CD4-positive, alpha-beta T cell treated with Interleukin-4 for 4 hours (primary cell): ENCODE measurements around the gene HCFC2.
"Not testable (repeated sequence)": the region's sequence is repeated elsewhere in the genome, so short reads cannot be mapped to it uniquely, and the experiment has no call there.

ENCODE experiments used
- DNase-seq: peaks from one replicate; pipeline ENCODE4 v3.0.0-alpha.2; 2020

Gene HCFC2

DNA sequence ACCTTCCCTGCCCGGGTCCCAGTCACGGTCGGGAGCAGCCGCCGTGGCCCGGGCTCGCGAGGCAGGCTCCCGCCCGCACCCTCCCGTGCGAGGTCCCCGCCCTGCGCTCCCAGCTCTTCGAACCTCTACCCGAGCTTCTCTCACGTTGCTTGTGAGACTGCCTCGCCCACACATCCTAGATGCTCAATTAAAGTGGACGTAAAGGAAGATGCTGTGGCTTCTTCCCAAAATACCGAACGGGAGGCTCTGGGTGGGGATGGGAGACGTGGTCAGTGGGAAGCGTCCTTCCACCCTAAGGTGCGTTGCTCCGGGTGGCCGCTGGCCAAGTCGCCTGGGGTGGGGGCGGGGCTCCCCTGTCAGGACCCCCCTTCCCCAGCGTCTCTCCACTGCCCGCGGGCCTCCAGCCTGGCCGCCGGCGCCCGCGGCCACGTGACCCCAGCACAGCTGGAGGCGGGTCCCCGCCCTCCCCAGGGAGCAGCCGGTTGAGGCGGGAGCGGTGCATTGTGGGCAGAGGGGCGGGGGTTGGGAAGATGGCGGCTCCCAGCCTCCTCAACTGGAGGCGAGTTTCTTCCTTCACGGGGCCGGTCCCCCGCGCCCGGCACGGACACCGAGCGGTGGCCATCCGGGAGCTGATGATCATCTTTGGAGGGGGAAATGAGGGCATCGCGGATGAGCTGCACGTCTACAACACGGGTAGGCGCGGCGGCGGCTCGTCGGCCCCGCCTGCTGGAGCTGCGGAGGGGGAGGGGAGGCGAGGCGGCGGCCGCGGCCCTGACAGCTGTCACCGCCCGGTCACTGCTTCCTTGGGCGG, at the start of gene HCFC2:
Gene HCFC2 (plus strand): TSS at position 501 of the 811 bp plus-strand sequence. CDS start 30 bp downstream, at position 531.
- peak; percentile 82 for DNase-seq

- not testable (repeated sequence) for DNase-seq
Measured at GRCh38 chr12:104021862-104022261, 42.5 kb upstream of the HCFC2 start.

GRCh38 chr12:104022786-104023185, 41.5 kb upstream of the HCFC2 start:
- no peak for DNase-seq

DNA sequence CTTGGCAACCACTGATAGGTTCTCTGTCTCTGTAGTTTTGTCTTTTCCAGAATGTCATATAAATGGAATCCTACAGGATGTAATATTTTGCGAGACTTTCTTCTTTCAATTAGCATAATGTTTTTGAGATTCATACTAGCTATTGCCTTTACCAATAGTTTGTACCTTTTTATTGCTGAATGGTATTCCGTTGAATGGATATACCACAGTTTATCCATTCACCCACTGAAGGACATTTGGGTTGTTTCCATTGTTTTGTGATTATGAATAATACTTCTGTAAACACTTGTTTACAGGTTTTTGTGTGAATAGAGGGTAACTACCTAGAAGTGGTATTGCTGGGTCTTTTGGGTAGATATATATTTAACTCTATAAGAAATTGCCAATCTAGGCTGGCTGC, 40.6 kb upstream of the HCFC2 start:
- no peak for DNase-seq

DNA sequence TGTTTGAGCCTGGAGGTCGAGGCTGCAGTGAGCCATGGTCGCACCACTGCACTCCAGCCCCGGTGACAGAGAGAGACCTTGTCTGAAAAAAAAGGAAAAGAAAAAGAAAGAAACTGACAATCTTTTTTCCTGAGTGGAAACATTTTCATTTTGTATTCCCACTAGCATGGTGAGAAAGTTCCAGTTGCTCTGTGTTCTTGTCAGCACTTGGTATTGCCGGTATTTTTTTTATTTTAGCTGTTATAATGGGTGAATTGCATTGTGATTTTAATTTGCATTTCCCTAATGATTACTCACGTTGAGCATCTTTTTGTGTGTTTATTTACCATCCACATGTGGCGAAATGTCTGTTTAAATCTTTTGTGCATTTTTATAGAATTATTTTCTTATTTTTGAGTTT, 40.0 kb upstream of the HCFC2 start:
- DNase-seq, result no peak

- no peak for DNase-seq
Measured at GRCh38 chr12:104025771-104026170, 38.6 kb upstream of the HCFC2 start.

GRCh38 chr12:104026841-104027599, 37.3 kb upstream of the HCFC2 start:
- DNase-seq, result no peak

DNA sequence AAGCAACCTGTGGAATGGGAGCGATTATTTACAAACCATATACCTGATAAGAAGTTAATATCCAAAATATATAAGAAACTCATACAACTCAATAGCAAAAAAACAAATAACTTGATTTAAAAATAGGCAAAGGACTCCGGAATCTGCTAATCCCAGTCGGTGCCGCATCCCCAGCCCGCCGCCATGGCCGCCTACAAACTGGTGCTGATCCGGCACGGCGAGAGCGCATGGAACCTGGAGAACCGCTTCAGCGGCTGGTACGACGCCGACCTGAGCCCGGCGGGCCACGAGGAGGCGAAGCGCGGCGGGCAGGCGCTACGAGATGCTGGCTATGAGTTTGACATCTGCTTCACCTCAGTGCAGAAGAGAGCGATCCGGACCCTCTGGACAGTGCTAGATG, 33.7 kb upstream of the HCFC2 start:
- DNase-seq, result not testable (repeated sequence)

- not testable (repeated sequence) for DNase-seq
Measured at GRCh38 chr12:104036143-104036542, 28.2 kb upstream of the HCFC2 start.

DNA sequence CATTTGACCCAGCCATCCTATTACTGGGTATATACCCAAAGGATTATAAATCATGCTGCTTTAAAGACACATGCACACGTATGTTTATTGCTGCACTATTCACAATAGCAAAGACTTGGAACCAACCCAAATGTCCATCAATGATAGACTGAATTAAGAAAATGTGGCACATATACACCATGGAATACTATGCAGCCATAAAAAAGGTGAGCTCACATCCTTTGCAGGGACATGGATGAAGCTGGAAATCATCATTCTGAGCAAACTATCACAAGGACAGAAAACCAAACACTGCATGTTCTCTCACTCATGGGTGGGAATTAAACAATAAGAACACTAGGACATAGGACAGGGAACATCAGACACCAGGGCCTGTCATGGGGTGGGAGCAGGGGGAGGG, 24.6 kb upstream of the HCFC2 start:
- DNase-seq, result not testable (repeated sequence)

DNA sequence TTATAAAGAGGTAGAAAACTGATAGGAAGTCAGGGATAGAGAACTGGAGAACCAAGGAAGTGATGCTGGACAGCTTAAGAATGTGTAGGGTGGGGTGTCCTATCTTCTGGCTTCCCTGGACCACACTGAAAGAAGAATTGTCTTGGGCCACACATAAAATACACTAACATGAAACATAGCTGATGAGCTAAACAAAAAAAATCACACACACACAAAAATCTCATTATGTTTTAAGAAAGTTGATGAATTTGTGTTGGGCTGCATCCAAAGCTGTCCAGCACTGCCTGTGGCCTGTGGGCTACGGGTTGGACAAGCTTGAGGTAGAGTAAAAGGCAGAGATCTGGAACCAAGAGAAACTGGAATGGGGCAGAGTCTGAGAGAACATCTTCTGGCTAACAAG, 21.8 kb upstream of the HCFC2 start:
- no peak for DNase-seq

DNA sequence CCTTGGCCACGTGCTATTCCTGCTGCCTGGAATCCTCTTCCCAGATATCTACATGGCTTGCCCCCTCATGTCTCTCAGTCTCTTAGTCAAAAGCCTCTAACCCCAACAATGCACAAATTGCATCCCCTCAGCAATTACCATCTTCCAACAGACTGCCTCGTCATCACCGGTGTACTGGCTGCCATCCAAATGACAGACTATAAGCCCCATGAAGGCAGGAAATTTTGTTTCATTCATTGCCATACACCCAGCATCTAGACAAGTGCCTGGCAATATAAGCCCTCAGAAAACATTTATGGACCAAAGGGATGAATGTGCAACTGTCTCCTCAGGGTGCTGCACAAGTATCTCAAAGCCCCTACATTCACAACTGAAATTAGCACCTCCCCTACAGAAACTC, 20.2 kb upstream of the HCFC2 start:
- DNase-seq, result no peak

DNA sequence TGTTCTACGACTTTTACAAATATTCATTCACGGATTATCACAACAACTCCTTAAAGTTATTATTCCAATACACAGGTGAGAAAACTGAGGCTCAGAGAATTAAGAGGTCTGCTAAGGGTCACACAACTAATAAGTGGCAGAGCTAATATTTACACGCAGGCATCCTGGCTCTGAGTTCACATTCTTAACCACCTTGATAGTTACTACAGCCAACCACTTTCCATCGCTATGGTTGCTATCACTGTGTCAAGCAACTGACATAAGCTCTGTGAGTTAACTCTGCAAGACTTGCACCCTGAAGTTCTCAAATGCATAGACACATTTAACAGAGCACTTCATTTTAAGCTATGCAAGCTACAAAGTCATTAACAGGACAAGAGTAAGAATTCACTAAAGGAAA, 18.0 kb upstream of the HCFC2 start:
- DNase-seq, result no peak

DNA sequence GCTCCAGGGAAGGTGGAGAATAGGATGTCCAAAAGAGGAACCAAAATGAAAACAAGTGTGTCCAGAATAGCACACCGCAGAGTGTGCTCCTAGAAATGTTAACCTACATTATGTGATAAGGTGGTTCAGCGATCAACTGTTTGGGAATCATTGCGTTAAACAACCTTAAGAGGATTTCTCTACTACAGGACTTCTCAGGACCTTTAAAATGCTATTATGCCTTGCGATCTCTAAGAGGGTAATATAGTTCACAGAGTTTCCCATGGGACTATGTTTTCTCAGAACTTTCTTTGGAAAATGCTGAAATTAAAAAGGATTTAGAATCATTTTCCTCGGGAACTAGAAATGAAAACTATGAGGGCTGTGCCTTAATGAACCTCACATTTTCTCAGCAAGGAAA, 16.2 kb upstream of the HCFC2 start:
- DNase-seq, result no peak

- DNase-seq, result no peak
Measured at GRCh38 chr12:104048811-104049210, 15.5 kb upstream of the HCFC2 start.

DNA sequence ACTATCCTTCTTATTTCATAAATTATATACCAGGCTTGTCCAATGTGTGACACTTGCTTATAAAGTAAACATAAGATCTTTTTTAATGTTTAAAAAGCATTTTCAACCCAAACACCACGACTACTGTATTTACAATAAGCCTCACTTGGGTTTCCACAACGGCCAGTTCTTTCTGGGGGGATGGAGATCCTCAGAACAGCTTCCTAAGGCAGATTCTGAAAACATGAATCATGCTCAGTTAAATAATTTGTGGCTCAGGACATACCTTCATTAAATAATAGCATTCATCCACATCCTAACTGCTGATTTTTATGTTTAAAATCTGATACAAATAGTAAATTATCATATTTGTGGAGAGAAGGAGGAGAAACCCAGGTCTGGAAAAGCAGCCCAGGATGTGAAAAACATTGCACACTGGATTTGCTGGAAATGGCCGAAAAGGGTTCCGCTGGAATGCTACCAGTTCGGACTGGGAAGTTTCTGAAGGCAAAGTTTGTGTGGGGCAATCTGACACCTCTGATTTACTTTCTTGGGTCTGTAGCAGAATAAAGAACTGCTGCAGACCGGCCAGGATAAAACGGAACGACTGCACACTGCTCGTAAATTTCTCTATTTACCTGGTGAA, 14.9 kb upstream of the HCFC2 start:
- no peak for DNase-seq

DNA sequence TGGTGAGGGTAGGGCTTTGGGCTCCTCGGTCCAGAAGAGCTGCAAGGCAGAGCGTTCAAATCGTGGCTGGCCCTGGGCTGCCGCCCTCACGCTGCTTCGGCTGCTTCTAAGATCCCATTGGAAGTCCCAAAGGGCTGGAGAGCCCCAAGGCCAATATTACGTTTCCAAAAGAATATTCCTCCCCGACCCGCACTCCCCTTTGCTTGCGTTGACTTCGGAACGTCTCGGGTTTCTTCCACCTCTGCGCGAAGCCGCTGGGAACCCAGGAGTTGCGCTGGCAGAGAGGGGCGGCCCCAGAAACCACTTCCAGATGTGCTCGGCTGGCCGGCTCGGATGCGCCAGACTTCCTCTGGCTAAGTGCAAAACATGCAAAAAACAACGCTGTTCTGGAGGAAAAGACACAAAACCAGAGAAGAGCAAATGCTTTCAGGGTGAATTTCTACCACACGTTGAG, 14.4 kb upstream of the HCFC2 start, which contains the start of gene GLT8D2:
Gene GLT8D2 (minus strand): TSS at position 285 of the 454 bp plus-strand sequence. CDS start 30,539 bp downstream, outside the sequence.
- DNase-seq, result no peak

DNA sequence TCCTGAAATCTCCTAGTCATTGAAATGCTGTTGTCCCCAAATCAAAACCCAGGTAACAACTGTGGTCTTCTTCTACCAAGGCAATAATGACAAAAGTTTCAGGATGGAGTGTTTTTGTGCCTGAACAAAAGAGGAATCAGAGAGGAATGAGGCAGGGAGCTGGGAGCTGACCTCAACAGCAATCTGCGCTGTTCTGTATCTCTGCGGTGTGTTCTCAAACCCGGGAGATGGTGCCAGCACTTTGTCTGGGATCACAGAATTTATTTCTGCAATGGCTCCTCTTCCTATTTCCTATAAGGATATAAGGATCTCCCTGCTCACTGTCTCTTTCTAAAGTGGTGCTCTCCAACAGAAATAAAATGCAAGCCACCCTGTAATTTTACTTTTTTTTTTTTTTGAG, 13.9 kb upstream of the HCFC2 start:
- no peak for DNase-seq

- DNase-seq, result no peak
Measured at GRCh38 chr12:104054681-104055346, 9.5 kb upstream of the HCFC2 start.

- DNase-seq, result no peak
Measured at GRCh38 chr12:104055686-104056388, 8.5 kb upstream of the HCFC2 start.

DNA sequence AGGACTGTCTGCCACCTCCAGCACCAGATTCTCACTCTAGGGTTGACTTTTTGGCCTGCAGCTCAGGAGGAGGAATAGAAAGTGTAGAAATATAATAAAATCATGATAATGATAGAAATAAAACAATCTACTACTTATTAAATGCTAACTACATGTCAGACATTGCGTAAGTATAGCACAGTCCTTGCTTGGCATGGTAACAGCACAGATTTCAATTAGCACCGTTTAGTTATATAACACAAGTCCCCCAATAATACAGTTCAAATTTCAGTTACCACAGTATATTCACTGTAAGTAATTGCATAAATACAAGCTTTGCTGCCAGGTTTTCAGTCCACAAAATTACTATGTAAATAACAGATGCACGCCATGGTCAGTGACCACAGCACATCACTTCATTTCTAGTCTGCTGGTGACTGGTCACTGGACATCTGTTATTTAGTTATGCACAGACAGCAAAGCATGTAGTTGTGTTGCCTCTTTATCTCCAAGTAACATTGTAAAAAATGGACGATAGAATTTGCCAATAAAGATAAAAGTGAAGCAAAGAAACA, 7.8 kb upstream of the HCFC2 start:
- DNase-seq, result no peak

- peak; percentile 27 for DNase-seq
Measured at GRCh38 chr12:104057771-104058197, 6.5 kb upstream of the HCFC2 start.
